ENCODE results near the gene CLIP1. TPM values are rescaled to one million over a fixed set of nuclear protein-coding genes. Genes with fewer than 3 reads are reported as not detected.
A peak's percentile ranks its signal among the peaks of the same experiment; 100 is the strongest.
"Not testable (repeated sequence)": the region's sequence is repeated elsewhere in the genome, so short reads cannot be mapped to it uniquely, and the experiment has no call there.

Gene CLIP1
- total RNA-seq, 2 donors from 2014 or later = 72.4 to 81.1 TPM

DNA sequence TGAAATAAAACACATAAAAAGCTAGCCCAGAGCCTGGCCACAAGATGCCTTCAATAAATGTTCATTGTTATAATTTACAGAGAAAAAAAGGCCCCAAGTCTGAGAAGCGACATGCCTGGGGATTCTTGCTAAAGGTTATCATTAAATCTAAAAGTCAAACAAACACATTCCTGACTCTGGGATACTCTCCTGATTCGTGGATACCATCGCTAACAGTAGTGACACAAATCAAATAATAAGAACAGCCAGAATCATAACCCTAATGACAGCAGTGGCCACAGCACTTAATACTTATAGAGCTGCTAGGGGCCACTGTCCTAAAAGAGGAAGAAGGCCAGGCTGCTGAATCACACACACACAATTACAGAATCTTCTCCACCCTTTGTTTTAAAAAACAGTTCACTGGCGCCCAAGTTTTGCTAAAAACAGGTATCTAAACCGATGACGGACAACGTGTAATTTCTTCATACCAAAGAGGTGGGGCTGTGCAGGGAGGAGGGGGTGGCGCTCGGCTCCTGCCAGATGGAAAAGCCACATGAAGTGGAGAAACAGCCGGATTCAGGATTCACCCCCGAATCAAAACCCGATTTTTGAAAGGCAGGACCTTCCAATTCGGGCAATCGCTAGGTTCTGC lies 1.2 kb downstream of the CLIP1 start:
- no peaks in the 10 kb centered on the region for H3K9me3 ChIP-seq (ENCODE audit: control insufficient read depth, low read length, poor library complexity, severe bottlenecking)
- H3K4me1 Mint-ChIP-seq = peaks cover 22% of the 10 kb centered on the region

GRCh38 chr12:122420471-122421162 lies 1.9 kb downstream of the CLIP1 start:
- Mint-ChIP-seq H3K27ac (peak overlapping the region; percentile 87), H3K36me3 (ENCODE audit: low read depth) (peaks cover 3% of the 10 kb centered on the region)

More for the DNA sequence above, 1.2 kb downstream of the CLIP1 start:
- Mint-ChIP-seq H3K36me3 (ENCODE audit: low read depth) (peaks cover 3% of the 10 kb centered on the region), H3K27me3 (no peaks in the 10 kb centered on the region), H3K27ac (peak overlapping the region; percentile 87), H3K4me3 (peak overlapping the region; percentile 92)
- ATAC-seq (no peak), DNase-seq (no peak)

GRCh38 chr12:122419094-122419493 lies 3.4 kb downstream of the CLIP1 start:
- not testable (repeated sequence) for DNase-seq; H3K27ac Mint-ChIP-seq; ATAC-seq; H3K36me3 Mint-ChIP-seq (ENCODE audit: low read depth); H3K27me3 Mint-ChIP-seq; H3K9me3 ChIP-seq (ENCODE audit: control insufficient read depth, low read length, poor library complexity, severe bottlenecking); H3K4me3 Mint-ChIP-seq
- peaks cover 23% of the 10 kb centered on the region for H3K4me1 Mint-ChIP-seq

More at GRCh38 chr12:122420471-122421162, 1.9 kb downstream of the CLIP1 start:
- DNase-seq (no peak), ATAC-seq (no peak)
- Mint-ChIP-seq H3K4me3 (peak overlapping the region; percentile 92), H3K27me3 (no peaks in the 10 kb centered on the region), H3K4me1 (peaks cover 22% of the 10 kb centered on the region)
- no peaks in the 10 kb centered on the region for H3K9me3 ChIP-seq (ENCODE audit: control insufficient read depth, low read length, poor library complexity, severe bottlenecking)

GRCh38 chr12:122415665-122416064 lies 6.8 kb downstream of the CLIP1 start:
- H3K27me3 Mint-ChIP-seq, ATAC-seq, H3K27ac Mint-ChIP-seq: not testable (repeated sequence)

DNA sequence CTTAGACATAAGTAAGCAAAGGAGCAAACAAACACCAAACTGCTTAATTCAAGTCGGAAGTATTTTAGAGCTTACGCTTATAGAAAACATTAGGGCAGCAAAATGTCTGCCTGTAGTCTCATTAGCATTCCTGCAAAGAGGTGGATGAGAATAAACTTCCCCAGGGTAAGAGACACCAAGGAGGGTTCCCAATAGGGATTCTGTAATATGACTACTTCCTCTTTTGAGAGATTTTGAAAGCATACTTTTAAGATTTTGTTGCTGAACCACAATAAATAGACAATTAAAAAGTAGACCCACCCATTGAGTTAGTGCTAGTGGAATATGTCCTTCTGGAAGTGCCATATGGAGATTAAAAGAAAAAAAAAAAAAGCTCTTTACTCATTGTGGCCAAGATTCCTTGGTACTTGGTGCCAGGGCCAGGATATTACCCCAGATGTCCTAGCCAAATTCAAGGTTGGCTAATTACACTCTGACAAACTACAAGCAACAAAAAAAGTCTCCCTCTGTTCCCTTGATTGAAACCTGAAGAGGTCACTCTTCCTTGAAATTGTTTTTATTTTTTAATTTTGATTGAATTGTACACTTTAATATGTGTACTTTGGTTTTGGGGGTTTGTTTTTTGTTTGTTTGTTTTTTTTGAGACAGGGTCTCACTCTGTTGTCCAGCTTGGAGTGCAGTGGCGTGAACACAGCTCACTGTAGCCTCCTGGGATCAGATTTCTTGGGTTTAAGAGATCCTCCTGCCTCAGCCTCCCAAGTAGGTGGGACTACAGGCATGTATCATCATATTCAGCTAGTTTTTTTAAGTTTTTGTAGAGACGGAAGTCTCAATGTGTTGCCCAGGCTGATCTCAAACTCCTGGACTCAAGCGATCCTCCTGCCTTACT lies 8.7 kb downstream of the CLIP1 start:
- Mint-ChIP-seq H3K36me3 (ENCODE audit: low read depth) (peaks cover 3% of the 10 kb centered on the region), H3K27ac (peak overlapping the region; percentile 77), H3K27me3 (no peaks in the 10 kb centered on the region), H3K4me1 (peaks cover 21% of the 10 kb centered on the region), H3K4me3 (no peak overlapping the region)
- ATAC-seq (no peak), DNase-seq (no peak)
- no peaks in the 10 kb centered on the region for H3K9me3 ChIP-seq (ENCODE audit: control insufficient read depth, low read length, poor library complexity, severe bottlenecking)

More at GRCh38 chr12:122415665-122416064, 6.8 kb downstream of the CLIP1 start:
- H3K36me3 Mint-ChIP-seq (ENCODE audit: low read depth); H3K9me3 ChIP-seq (ENCODE audit: control insufficient read depth, low read length, poor library complexity, severe bottlenecking); DNase-seq; H3K4me3 Mint-ChIP-seq: not testable (repeated sequence)
- peaks cover 24% of the 10 kb centered on the region for H3K4me1 Mint-ChIP-seq

DNA sequence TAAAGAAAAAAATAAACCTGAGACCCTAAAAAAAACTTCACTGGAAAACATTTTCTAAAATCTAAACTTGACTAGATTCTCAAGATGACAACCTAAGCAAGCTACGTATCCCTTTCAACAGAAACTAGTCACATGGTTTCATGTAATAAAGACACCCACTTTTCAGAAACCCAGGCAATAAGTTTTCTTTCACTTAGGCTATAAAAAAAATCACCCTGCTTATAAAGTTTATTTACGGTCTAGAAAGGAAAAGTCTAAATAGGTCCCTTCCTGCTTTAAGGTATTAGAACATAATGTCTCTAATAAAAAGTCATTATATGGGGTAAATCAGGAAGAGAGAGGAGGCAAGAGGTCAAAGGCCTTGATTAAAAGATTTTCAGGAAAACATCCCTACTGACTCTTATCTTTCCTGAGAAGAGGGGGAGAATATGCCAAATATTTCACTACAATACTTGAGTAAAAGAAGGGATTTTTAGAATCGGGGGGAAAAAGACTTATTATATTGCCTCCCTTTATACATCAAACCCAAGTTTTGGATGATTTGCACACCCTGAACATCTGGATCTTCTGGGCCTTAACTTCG lies 9.5 kb downstream of the CLIP1 start:
- peaks cover 17% of the 10 kb centered on the region for H3K4me1 Mint-ChIP-seq
- peaks cover 3% of the 10 kb centered on the region for H3K36me3 Mint-ChIP-seq (ENCODE audit: low read depth)
- peak overlapping the region; percentile 69 for H3K4me3 Mint-ChIP-seq
- no peaks in the 10 kb centered on the region for H3K27me3 Mint-ChIP-seq
- H3K9me3 ChIP-seq (ENCODE audit: control insufficient read depth, low read length, poor library complexity, severe bottlenecking) = no peaks in the 10 kb centered on the region
- DNase-seq (no peak), ATAC-seq (peak; percentile 80)
- H3K27ac Mint-ChIP-seq = peak overlapping the region; percentile 77

- peak overlapping the region; percentile 4 for H3K27ac Mint-ChIP-seq
- no peak for DNase-seq
- H3K4me1 Mint-ChIP-seq = peaks cover 16% of the 10 kb centered on the region
- ATAC-seq = no peak
- no peak overlapping the region for H3K4me3 Mint-ChIP-seq
- H3K9me3 ChIP-seq (ENCODE audit: control insufficient read depth, low read length, poor library complexity, severe bottlenecking) = no peaks in the 10 kb centered on the region
- no peaks in the 10 kb centered on the region for H3K27me3 Mint-ChIP-seq
- no peaks in the 10 kb centered on the region for H3K36me3 Mint-ChIP-seq (ENCODE audit: low read depth)
Observed at GRCh38 chr12:122411537-122411936, 10.9 kb downstream of the CLIP1 start.

- Mint-ChIP-seq H3K36me3 (ENCODE audit: low read depth) (no peaks in the 10 kb centered on the region), H3K27ac (peak overlapping the region; percentile 37), H3K4me1 (peaks cover 14% of the 10 kb centered on the region), H3K27me3 (no peaks in the 10 kb centered on the region), H3K4me3 (no peak overlapping the region)
- no peaks in the 10 kb centered on the region for H3K9me3 ChIP-seq (ENCODE audit: control insufficient read depth, low read length, poor library complexity, severe bottlenecking)
- DNase-seq (no peak), ATAC-seq (no peak)
Observed at GRCh38 chr12:122407208-122407607, 15.3 kb downstream of the CLIP1 start.

DNA sequence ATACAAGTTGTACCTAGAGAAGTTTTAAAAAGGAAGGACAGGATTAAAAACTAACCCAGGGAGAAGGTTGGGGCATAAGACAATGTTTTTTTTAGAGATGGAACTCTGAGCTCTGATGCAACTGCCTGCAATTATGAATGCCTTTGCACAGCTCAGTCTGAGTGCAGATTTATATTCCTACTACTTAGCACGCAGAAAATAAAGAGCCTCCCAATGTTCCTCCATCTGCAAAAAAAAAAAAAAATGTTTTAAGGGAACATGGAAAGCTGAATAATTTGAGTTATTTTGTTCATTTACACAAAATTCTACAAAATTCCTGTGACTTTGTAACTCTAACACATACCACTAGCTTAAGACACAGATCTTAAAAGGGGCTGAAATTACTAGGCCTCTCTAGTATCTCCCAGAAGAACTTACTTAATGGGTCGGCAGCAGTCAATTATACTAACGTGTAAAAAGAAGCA lies 15.7 kb downstream of the CLIP1 start:
- ATAC-seq (no peak), DNase-seq (no peak)
- H3K36me3 Mint-ChIP-seq (ENCODE audit: low read depth) = no peaks in the 10 kb centered on the region
- no peak overlapping the region for H3K4me3 Mint-ChIP-seq
- peaks cover 14% of the 10 kb centered on the region for H3K4me1 Mint-ChIP-seq
- H3K27me3 Mint-ChIP-seq = no peaks in the 10 kb centered on the region
- peak overlapping the region; percentile 37 for H3K27ac Mint-ChIP-seq
- H3K9me3 ChIP-seq (ENCODE audit: control insufficient read depth, low read length, poor library complexity, severe bottlenecking) = no peaks in the 10 kb centered on the region

DNA sequence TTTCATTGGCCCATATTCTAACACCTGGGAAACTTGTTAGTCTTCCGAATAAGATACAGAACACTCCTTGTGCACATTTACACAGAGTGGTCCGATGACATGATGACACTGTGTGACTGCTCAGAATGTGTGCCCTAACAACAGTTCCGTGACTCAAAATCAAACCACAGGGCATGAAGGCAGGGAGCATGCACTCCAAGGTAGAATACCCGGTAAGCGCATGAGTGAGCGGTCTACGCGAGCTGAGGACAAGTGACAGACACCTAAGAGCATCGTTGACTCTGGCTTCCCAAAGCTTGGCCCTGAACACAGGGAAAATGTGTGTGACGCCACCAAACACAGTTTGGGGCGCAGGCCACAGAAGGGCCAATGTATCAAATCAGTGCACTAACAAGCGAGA lies 18.6 kb downstream of the CLIP1 start:
- Mint-ChIP-seq H3K4me3 (no peak overlapping the region), H3K4me1 (peaks cover 28% of the 10 kb centered on the region), H3K27ac (peak overlapping the region; percentile 29), H3K27me3 (no peaks in the 10 kb centered on the region), H3K36me3 (ENCODE audit: low read depth) (no peaks in the 10 kb centered on the region)
- ATAC-seq = no peak
- H3K9me3 ChIP-seq (ENCODE audit: control insufficient read depth, low read length, poor library complexity, severe bottlenecking) = no peaks in the 10 kb centered on the region
- DNase-seq = no peak

DNA sequence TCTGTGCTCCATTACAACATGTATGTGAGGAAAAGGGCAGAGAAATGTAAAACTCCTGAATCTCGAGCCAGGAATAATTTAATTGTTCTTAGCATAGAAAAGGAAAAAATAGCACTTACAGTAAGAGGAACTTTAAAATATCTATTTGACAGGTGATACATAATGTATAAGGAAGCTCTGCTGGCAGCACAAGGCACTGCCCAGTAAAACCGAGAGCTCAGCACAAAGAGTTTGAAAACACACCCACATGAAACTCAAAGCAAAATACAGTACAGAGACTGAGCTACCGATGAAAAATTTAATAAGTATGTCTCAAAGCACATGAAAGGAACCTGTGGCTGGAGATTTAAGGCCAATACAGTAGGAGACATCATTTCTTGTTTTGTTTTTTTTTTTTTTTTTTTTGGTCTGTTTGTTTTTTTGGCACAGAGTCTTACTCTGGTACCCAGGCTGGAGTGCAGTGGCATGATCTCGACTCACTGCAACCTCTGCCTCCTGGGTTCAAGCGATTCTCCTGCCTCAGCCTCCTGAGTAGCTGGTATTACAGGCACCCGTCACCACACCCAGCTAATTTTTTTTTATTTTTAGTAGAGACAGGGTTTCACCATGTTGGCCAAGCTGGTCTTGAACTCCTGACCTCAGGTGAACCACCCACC lies 19.2 kb downstream of the CLIP1 start:
- H3K4me1 Mint-ChIP-seq = peaks cover 28% of the 10 kb centered on the region
- ATAC-seq = no peak
- no peaks in the 10 kb centered on the region for H3K9me3 ChIP-seq (ENCODE audit: control insufficient read depth, low read length, poor library complexity, severe bottlenecking)
- peak overlapping the region; percentile 29 for H3K27ac Mint-ChIP-seq
- DNase-seq = no peak
- H3K27me3 Mint-ChIP-seq = no peaks in the 10 kb centered on the region
- no peak overlapping the region for H3K4me3 Mint-ChIP-seq
- H3K36me3 Mint-ChIP-seq (ENCODE audit: low read depth) = no peaks in the 10 kb centered on the region

DNA sequence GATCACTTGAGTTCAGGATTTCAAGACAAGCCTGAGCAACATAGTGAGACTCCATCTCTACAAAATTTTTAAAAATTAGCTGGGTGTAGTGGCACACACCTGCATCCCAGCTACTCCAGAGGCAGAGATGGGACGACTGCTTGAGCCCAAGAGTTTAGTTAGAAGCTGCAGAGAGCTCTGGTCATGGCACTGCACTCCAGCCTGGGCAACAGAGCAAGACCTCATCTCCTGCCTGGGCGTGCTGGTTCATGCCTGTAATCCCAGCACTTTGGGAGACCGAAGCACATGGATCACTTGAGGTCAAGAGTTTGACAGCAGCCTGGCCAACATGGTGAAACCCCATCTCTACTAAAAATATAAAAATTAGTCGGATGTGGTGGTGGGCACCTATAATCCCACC lies 20.2 kb downstream of the CLIP1 start:
- Mint-ChIP-seq H3K36me3 (ENCODE audit: low read depth) (no peaks in the 10 kb centered on the region), H3K27ac (peak overlapping the region; percentile 29), H3K27me3 (no peaks in the 10 kb centered on the region), H3K4me3 (no peak overlapping the region), H3K4me1 (peaks cover 26% of the 10 kb centered on the region)
- no peaks in the 10 kb centered on the region for H3K9me3 ChIP-seq (ENCODE audit: control insufficient read depth, low read length, poor library complexity, severe bottlenecking)
- DNase-seq (no peak), ATAC-seq (no peak)
